T-helper 17 cell (primary cell): ENCODE measurements around the gene DRAM1. TPM values are rescaled to one million over a fixed set of nuclear protein-coding genes. Genes with fewer than 3 reads are reported as not detected.
"Not testable (repeated sequence)": the region's sequence is repeated elsewhere in the genome, so short reads cannot be mapped to it uniquely, and the experiment has no call there.

Experiments used
- ATAC-seq: fragments of 150-1000 bp; cut with Tn5 transposase; 2 replicates; pipeline ENCODE4 v1.10.0; 2021; ENCODE audit warnings: mild to moderate bottlenecking, moderate library complexity
- DNase-seq, 3 donors: peaks; one replicate each; pipeline versions ENCODE4 v3.0.0 to v3.0.0-alpha.2; 2020 to 2021
- H3K9me3 ChIP-seq: one replicate; pipeline ENCODE4 v1.7.0; 2013; ENCODE audit warnings: low read length, mild to moderate bottlenecking; ENCODE audit not compliant: control insufficient read depth, poor library complexity, severe bottlenecking
- H3K27ac Mint-ChIP-seq: one replicate; pipeline ENCODE4 v1.8.0; 2022; ENCODE audit warnings: mild to moderate bottlenecking, moderate library complexity, mixed read lengths
- H3K27me3 Mint-ChIP-seq: one replicate; pipeline ENCODE4 v1.8.0; 2022; ENCODE audit warnings: mixed read lengths
- H3K36me3 Mint-ChIP-seq: one replicate; pipeline ENCODE4 v1.8.0; 2022; ENCODE audit warnings: low read depth, mixed read lengths
- H3K4me1 Mint-ChIP-seq: one replicate; pipeline ENCODE4 v1.8.0; 2022; ENCODE audit warnings: mild to moderate bottlenecking, mixed read lengths
- H3K4me3 Mint-ChIP-seq: one replicate; pipeline ENCODE4 v1.8.0; 2022; ENCODE audit warnings: mild to moderate bottlenecking, moderate library complexity, mixed read lengths
- total RNA-seq, 4 donors: library from RNA in 2 of 4; stranded (reverse) in 2 of 4; gene quantifications; one replicate each; pipeline ENCODE4 v1.2.3 and lab custom pipeline; 2022 to 2026

Gene DRAM1
- total RNA-seq, 2 donors from 2014 or later, result 1.8 to 3.1 TPM

GRCh38 chr12:101850199-101850598, 27.2 kb upstream of the DRAM1 start:
- Mint-ChIP-seq H3K27me3 (no peaks in the 10 kb centered on the region), H3K36me3 (no peaks in the 10 kb centered on the region), H3K4me3 (no peak overlapping the region), H3K27ac (no peak overlapping the region), H3K4me1 (peaks cover 3% of the 10 kb centered on the region)
- ATAC-seq (no peak), DNase-seq (no peak)
- H3K9me3 ChIP-seq, result no peaks in the 10 kb centered on the region

GRCh38 chr12:101852998-101853397, 24.4 kb upstream of the DRAM1 start:
- no peaks in the 10 kb centered on the region for H3K9me3 ChIP-seq
- Mint-ChIP-seq H3K27me3 (no peaks in the 10 kb centered on the region), H3K27ac (no peak overlapping the region), H3K4me3 (no peak overlapping the region), H3K4me1 (peaks cover 3% of the 10 kb centered on the region), H3K36me3 (no peaks in the 10 kb centered on the region)
- DNase-seq, result no peak
- ATAC-seq, result no peak

- Mint-ChIP-seq H3K36me3 (no peaks in the 10 kb centered on the region), H3K27me3 (no peaks in the 10 kb centered on the region), H3K4me1 (peaks cover 3% of the 10 kb centered on the region), H3K4me3 (no peak overlapping the region), H3K27ac (no peak overlapping the region)
- ATAC-seq (no peak), DNase-seq (no peak)
- H3K9me3 ChIP-seq, result no peaks in the 10 kb centered on the region
Observed at GRCh38 chr12:101854747-101855146, 22.6 kb upstream of the DRAM1 start.

GRCh38 chr12:101855364-101855884, 22.0 kb upstream of the DRAM1 start:
- H3K4me3 Mint-ChIP-seq, result peak overlapping the region; percentile 42
- ATAC-seq (no peak), DNase-seq (no peak)
- peaks cover 3% of the 10 kb centered on the region for H3K4me1 Mint-ChIP-seq
- no peaks in the 10 kb centered on the region for H3K36me3 Mint-ChIP-seq
- no peaks in the 10 kb centered on the region for H3K9me3 ChIP-seq
- H3K27ac Mint-ChIP-seq, result no peak overlapping the region
- H3K27me3 Mint-ChIP-seq, result no peaks in the 10 kb centered on the region

DNA sequence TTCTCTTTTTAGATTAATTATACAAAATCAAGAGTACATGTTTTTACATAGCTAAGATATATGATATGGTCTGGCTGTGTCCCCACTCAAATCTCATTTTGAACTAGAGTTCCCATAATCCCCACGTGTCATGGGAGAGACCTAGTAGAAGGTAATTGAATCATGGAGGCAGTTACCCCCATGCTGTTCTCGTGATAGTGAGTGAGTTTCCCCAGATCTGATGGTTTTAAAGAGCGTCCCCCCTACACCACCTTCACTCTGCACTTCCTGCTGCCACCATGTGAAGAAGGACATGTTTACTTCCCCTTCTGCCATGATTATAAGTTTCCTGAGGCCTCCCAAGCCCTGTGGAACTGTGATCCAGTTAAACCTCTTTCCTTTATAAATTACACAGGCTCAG, 21.4 kb upstream of the DRAM1 start:
- no peaks in the 10 kb centered on the region for H3K36me3 Mint-ChIP-seq
- DNase-seq (no peak), ATAC-seq (no peak)
- H3K9me3 ChIP-seq, result no peaks in the 10 kb centered on the region
- no peaks in the 10 kb centered on the region for H3K27me3 Mint-ChIP-seq
- peak overlapping the region; percentile 42 for H3K4me3 Mint-ChIP-seq
- peaks cover 3% of the 10 kb centered on the region for H3K4me1 Mint-ChIP-seq
- no peak overlapping the region for H3K27ac Mint-ChIP-seq

GRCh38 chr12:101856614-101857013, 20.8 kb upstream of the DRAM1 start:
- H3K4me3 Mint-ChIP-seq, ATAC-seq, H3K4me1 Mint-ChIP-seq, DNase-seq, H3K27ac Mint-ChIP-seq, H3K9me3 ChIP-seq, H3K36me3 Mint-ChIP-seq, H3K27me3 Mint-ChIP-seq: not testable (repeated sequence)

DNA sequence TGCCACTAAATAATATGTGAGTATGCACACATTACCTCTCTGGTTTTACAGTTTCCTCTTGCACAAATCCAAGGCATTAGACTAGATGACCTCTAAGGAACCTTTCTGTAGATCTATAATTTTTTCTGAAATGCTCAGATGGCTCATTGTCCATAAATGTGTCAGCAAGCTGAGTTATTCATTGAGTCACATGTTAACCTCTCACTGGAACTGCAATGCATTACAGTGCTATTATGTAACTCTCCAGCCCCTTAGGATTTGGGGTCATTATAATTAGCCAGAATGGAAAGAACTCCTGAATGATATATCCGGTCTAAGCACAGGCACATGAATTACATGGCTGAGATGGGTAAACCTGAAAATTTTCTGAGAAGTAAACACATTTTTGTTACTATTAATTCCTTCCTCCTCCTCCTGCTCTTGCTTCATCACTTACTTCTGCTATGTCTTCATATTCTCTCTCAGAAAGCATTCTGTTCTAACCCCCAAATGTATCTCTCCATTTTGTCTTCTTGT, 20.3 kb upstream of the DRAM1 start:
- no peak for DNase-seq
- Mint-ChIP-seq H3K36me3 (no peaks in the 10 kb centered on the region), H3K4me1 (peaks cover 3% of the 10 kb centered on the region), H3K27me3 (no peaks in the 10 kb centered on the region), H3K27ac (no peak overlapping the region), H3K4me3 (no peak overlapping the region)
- no peak for ATAC-seq
- H3K9me3 ChIP-seq, result no peaks in the 10 kb centered on the region

DNA sequence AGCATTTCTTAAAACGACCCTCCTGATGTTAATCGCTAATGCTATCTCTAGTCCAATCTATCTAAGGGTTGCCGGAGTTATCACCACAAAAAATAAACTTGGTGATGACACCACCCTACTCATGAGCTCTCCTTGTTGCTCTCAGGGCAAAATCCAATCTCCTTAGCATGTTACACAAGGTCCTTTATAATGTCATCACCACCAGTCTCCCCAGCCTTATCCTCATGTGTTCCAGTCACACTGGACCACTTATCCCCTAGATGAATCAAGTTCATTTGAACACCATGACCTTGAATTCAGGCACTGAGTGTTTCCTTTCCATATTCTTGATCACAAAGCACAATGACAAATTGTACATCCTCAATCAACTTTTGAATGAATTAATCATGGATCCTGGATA, 19.0 kb upstream of the DRAM1 start:
- peaks cover 3% of the 10 kb centered on the region for H3K4me1 Mint-ChIP-seq
- no peaks in the 10 kb centered on the region for H3K9me3 ChIP-seq
- no peak overlapping the region for H3K4me3 Mint-ChIP-seq
- DNase-seq (no peak), ATAC-seq (no peak)
- no peak overlapping the region for H3K27ac Mint-ChIP-seq
- H3K36me3 Mint-ChIP-seq, result no peaks in the 10 kb centered on the region
- no peaks in the 10 kb centered on the region for H3K27me3 Mint-ChIP-seq

GRCh38 chr12:101859664-101860607, 17.4 kb upstream of the DRAM1 start:
- H3K27ac Mint-ChIP-seq, result no peak overlapping the region
- no peak for DNase-seq

GRCh38 chr12:101861688-101862087, 15.7 kb upstream of the DRAM1 start:
- H3K27me3 Mint-ChIP-seq, H3K27ac Mint-ChIP-seq, H3K4me1 Mint-ChIP-seq, H3K36me3 Mint-ChIP-seq, H3K4me3 Mint-ChIP-seq, H3K9me3 ChIP-seq, ATAC-seq, DNase-seq: not testable (repeated sequence)

More at GRCh38 chr12:101859664-101860607, 17.4 kb upstream of the DRAM1 start:
- Mint-ChIP-seq H3K4me3 (no peak overlapping the region), H3K27me3 (no peaks in the 10 kb centered on the region), H3K36me3 (no peaks in the 10 kb centered on the region), H3K4me1 (peaks cover under 1% of the 10 kb centered on the region)
- no peak for ATAC-seq
- no peaks in the 10 kb centered on the region for H3K9me3 ChIP-seq

DNA sequence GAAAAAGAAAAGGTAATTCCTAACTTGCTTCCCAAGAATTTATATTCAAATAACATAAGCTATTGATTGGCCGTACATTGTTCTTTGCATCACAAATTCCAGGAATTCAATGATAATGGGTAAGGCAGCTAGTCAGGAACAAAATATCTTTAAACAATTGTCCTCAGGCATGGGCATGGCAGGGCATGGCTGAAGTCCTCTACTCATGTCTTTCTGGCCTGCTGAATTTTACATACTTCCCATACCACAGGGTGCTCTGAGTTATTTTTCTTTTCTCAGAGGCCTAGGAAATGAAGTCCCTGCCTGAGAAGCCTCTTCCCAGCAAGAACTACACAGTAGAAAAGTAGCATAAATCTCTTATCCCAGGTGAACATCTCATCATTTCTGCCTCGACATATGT, 15.1 kb upstream of the DRAM1 start:
- no peaks in the 10 kb centered on the region for H3K9me3 ChIP-seq
- ATAC-seq (no peak), DNase-seq (no peak)
- H3K27me3 Mint-ChIP-seq, result no peaks in the 10 kb centered on the region
- H3K4me3 Mint-ChIP-seq, result no peak overlapping the region
- H3K27ac Mint-ChIP-seq, result no peak overlapping the region
- no peaks in the 10 kb centered on the region for H3K36me3 Mint-ChIP-seq
- H3K4me1 Mint-ChIP-seq, result no peaks in the 10 kb centered on the region

- H3K27me3 Mint-ChIP-seq, result no peaks in the 10 kb centered on the region
- no peaks in the 10 kb centered on the region for H3K4me1 Mint-ChIP-seq
- no peaks in the 10 kb centered on the region for H3K9me3 ChIP-seq
- no peak overlapping the region for H3K27ac Mint-ChIP-seq
- DNase-seq (no peak), ATAC-seq (no peak)
- H3K4me3 Mint-ChIP-seq, result no peak overlapping the region
- no peaks in the 10 kb centered on the region for H3K36me3 Mint-ChIP-seq
Observed at GRCh38 chr12:101863981-101864380, 13.4 kb upstream of the DRAM1 start.

- no peak for DNase-seq
- no peak overlapping the region for H3K27ac Mint-ChIP-seq
- H3K36me3 Mint-ChIP-seq, result no peaks in the 10 kb centered on the region
- H3K9me3 ChIP-seq, result no peaks in the 10 kb centered on the region
- no peak overlapping the region for H3K4me3 Mint-ChIP-seq
- H3K27me3 Mint-ChIP-seq, result no peaks in the 10 kb centered on the region
- no peaks in the 10 kb centered on the region for H3K4me1 Mint-ChIP-seq
- no peak for ATAC-seq
Observed at GRCh38 chr12:101866615-101867373, 10.6 kb upstream of the DRAM1 start.
